Measurements from ENCODE around the gene RILPL2. TPM values are rescaled to one million over a fixed set of nuclear protein-coding genes. Genes with fewer than 3 reads are reported as not detected.

RILPL2 gene
- total and polyA plus RNA-seq, 9 of the 15 experiments (the other 6 are each of a cell fraction or from before 2014, with no cell fraction given), result 0.61 to 5.8 (median 4.3) TPM

GRCh38 chr12:123457980-123458779 lies 21.7 kb upstream of the RILPL2 start, which contains the start of gene SNRNP35 (continued):
- TF ChIP-seq ATF3 (IDR thresholded peaks at IDR 0.05) (no peak), ATF3 (CRISPR knock-in tag; conservative IDR thresholded peaks at IDR 0.05) (peak; percentile 66; the same call in 1 of the 2 replicates), ZBTB12 (CRISPR knock-in tag; IDR thresholded peaks at IDR 0.05) (0 out of 2 replicates have a peak, but pooled peaks have one; percentile 13), BCLAF1 (IDR thresholded peaks at IDR 0.05; ENCODE audit: borderline replicate concordance in 1 of 2, control insufficient read depth in 1 of 2, low read depth in 2 of 2, low read length in 1 of 2) (no peak), ETV1 (tag; conservative IDR thresholded peaks at IDR 0.05; ENCODE audit: low read depth) (peak; percentile 89), NUFIP1 (IDR thresholded peaks at IDR 0.05; ENCODE audit: partially characterized antibody) (no peak), ZNF316 (IDR thresholded peaks at IDR 0.05) (peak; percentile 60; the same call in 1 of the 2 replicates), RBM22 (IDR thresholded peaks at IDR 0.05; ENCODE audit: low read depth, low read length, poor library complexity, severe bottlenecking) (peak; percentile 54), PHB (CRISPR knock-in tag; IDR thresholded peaks at IDR 0.05) (peak; percentile 1; the same call in 1 of the 2 replicates), USF2 (CRISPR knock-in tag; IDR thresholded peaks at IDR 0.05) (no peak), SMARCA4 (IDR thresholded peaks at IDR 0.05) (0 out of 2 replicates have a peak, but pooled peaks have one; percentile 24), NFRKB (IDR thresholded peaks at IDR 0.05; ENCODE audit: low read depth) (peak; percentile 99), TBP (optimal IDR thresholded peaks at IDR 0.05; ENCODE audit: low read depth, low read length) (peak; percentile 80), CBFA2T3 (IDR thresholded peaks at IDR 0.05) (0 out of 2 replicates have a peak, but pooled peaks have one; percentile 5), ELF2 (CRISPR knock-in tag; IDR thresholded peaks at IDR 0.05) (peak; percentile 78; the same call in 1 of the 2 replicates), ATF1 (CRISPR knock-in tag; IDR thresholded peaks at IDR 0.05) (no peak), ATF1 (tag; IDR thresholded peaks at IDR 0.05) (peak; percentile 87), ZBTB49 (CRISPR knock-in tag; IDR thresholded peaks at IDR 0.05; ENCODE audit: borderline replicate concordance) (0 out of 2 replicates have a peak, but pooled peaks have one; percentile 77), HNRNPK (IDR thresholded peaks at IDR 0.05; ENCODE audit: low read depth, low read length, poor library complexity, severe bottlenecking) (no peak), ERF (CRISPR knock-in tag; IDR thresholded peaks at IDR 0.05) (no peak)

Measured in K562 (cell line).